Measurements from ENCODE around the gene OR5AR1.

DNA sequence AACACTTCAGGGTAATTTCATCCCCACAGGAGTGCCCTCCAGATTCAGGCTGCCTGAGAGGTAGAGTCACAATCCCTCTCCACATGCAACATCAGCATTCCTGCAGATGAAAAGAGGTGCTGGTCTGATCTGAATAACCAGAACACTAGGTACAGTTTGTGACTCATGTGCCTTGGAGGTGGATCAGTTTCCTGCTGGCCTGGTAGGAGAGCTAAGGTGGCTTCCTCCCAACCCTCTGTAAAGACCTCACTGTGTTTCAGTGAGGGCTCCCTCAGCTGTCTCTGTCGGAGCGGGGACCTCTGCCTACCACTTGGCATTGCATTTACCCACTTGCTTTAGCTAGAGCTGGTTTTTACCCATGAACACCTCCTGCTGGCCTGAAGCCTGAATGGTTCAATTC is 43.0 kb downstream of the OR5AR1 start:
- TF ChIP-seq, protein P1, sequence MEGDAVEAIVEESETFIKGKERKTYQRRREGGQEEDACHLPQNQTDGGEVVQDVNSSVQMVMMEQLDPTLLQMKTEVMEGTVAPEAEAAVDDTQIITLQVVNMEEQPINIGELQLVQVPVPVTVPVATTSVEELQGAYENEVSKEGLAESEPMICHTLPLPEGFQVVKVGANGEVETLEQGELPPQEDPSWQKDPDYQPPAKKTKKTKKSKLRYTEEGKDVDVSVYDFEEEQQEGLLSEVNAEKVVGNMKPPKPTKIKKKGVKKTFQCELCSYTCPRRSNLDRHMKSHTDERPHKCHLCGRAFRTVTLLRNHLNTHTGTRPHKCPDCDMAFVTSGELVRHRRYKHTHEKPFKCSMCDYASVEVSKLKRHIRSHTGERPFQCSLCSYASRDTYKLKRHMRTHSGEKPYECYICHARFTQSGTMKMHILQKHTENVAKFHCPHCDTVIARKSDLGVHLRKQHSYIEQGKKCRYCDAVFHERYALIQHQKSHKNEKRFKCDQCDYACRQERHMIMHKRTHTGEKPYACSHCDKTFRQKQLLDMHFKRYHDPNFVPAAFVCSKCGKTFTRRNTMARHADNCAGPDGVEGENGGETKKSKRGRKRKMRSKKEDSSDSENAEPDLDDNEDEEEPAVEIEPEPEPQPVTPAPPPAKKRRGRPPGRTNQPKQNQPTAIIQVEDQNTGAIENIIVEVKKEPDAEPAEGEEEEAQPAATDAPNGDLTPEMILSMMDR (IDR thresholded peaks at IDR 0.05; ENCODE audit: low read depth, low read length): no peak
- TF ChIP-seq MYC (IDR thresholded peaks at IDR 0.05; ENCODE audit: low read depth, low read length) (no peak), POLR2A (IDR thresholded peaks at IDR 0.05; ENCODE audit: extremely low read depth, insufficient read length) (no peak), MAX (IDR thresholded peaks at IDR 0.05; ENCODE audit: low read depth, low read length) (no peak)

Data from NB4 (cell line).